SKM-1 treated with dmso at 0.1 percent for 144 hours (cell line): ENCODE results near the gene TRAK1.

Experiments used
- DNase-seq: peaks from one replicate; lab custom pipeline; 2025; ENCODE audit not compliant: unreplicated experiment; lab: John Stamatoyannopoulos, UW

The TRAK1 gene

GRCh38 chr3:42271786-42272185 lies 180.6 kb downstream of the TRAK1 start:
- no peak for DNase-seq

- peak; percentile 35 for DNase-seq
These were observed 182.2 kb downstream of the TRAK1 start for GRCh38 chr3:42273361-42273760.

- DNase-seq: no peak
These were observed 183.1 kb downstream of the TRAK1 start for GRCh38 chr3:42274266-42274665.

GRCh38 chr3:42275217-42275616 lies 184.1 kb downstream of the TRAK1 start:
- DNase-seq: no peak
